Trophoblast cell (in vitro differentiated cells and primary cell): ENCODE data around the gene PNPLA5.

Source experiments
- DNase-seq, 2 donors: peaks; one replicate each; pipeline ENCODE4 v3.0.0-alpha.2; 2016
- H2AFZ ChIP-seq: 2 replicates; pipeline ENCODE4 v1.6.1; 2013; ENCODE audit warnings: low read length, moderate library complexity, mild to moderate bottlenecking; ENCODE audit not compliant: insufficient read depth, poor library complexity
- H2AK5ac ChIP-seq: 2 replicates; pipeline ENCODE4 v1.6.1; 2013; ENCODE audit warnings: mild to moderate bottlenecking, low read length
- H2BK120ac ChIP-seq: 2 replicates; pipeline ENCODE4 v1.6.1; 2013; ENCODE audit warnings: low read length, mild to moderate bottlenecking, moderate library complexity; ENCODE audit not compliant: insufficient read depth, poor library complexity
- H2BK12ac ChIP-seq: 2 replicates; pipeline ENCODE4 v1.6.1; 2013; ENCODE audit warnings: mild to moderate bottlenecking, low read length, moderate library complexity
- H2BK5ac ChIP-seq: 2 replicates; pipeline ENCODE4 v1.6.1; 2013; ENCODE audit warnings: low read length, low read depth, moderate library complexity, mild to moderate bottlenecking; ENCODE audit not compliant: poor library complexity
- H3K14ac ChIP-seq: 2 replicates; pipeline ENCODE4 v1.6.1; 2013; ENCODE audit warnings: mild to moderate bottlenecking, low read length
- H3K18ac ChIP-seq: 2 replicates; pipeline ENCODE4 v1.6.1; 2013; ENCODE audit warnings: mild to moderate bottlenecking, low read length
- H3K23ac ChIP-seq: 2 replicates; pipeline ENCODE4 v1.6.1; 2013; ENCODE audit warnings: low read length
- H3K27ac ChIP-seq: 2 replicates; pipeline ENCODE4 v1.5.1; 2013; ENCODE audit warnings: low read depth, mild to moderate bottlenecking, inconsistent platforms, low read length, moderate library complexity
- H3K27me3 ChIP-seq: 2 replicates; pipeline ENCODE4 v1.6.1; 2013; ENCODE audit warnings: inconsistent platforms, mild to moderate bottlenecking, low read length, moderate library complexity; ENCODE audit not compliant: insufficient read depth
- H3K36me3 ChIP-seq, 2 experiments: 1 replicate in 1 of 2; 2 replicates in 1 of 2; pipeline ENCODE4 v1.6.1; 2013; ENCODE audit warnings: low read length in 2 of 2, mild to moderate bottlenecking in 2 of 2, moderate library complexity in 1 of 2; ENCODE audit not compliant: insufficient read depth in 2 of 2, control insufficient read depth in 1 of 2
- H3K4ac ChIP-seq: 2 replicates; pipeline ENCODE4 v1.6.1; 2013; ENCODE audit warnings: low read depth, mild to moderate bottlenecking, low read length, moderate library complexity
- H3K4me1 ChIP-seq, 2 experiments: 1 replicate in 1 of 2; 2 replicates in 1 of 2; pipeline ENCODE4 v1.6.1; 2013; ENCODE audit warnings: low read length in 2 of 2, mild to moderate bottlenecking in 2 of 2, moderate library complexity in 1 of 2; ENCODE audit not compliant: insufficient read depth in 2 of 2, control insufficient read depth in 1 of 2
- H3K4me2 ChIP-seq: 2 replicates; pipeline ENCODE4 v1.6.1; 2013; ENCODE audit warnings: inconsistent platforms, mild to moderate bottlenecking, low read length, moderate library complexity
- H3K4me3 ChIP-seq: 2 replicates; pipeline ENCODE4 v1.5.1; 2013; ENCODE audit warnings: mild to moderate bottlenecking, low read depth, low read length, inconsistent platforms
- H3K79me1 ChIP-seq: one replicate; pipeline ENCODE4 v1.6.1; 2013; ENCODE audit warnings: low read length
- H3K79me2 ChIP-seq: 2 replicates; pipeline ENCODE4 v1.6.1; 2013; ENCODE audit warnings: low read length, mild to moderate bottlenecking; ENCODE audit not compliant: control insufficient read depth, insufficient read depth, poor library complexity
- H3K9ac ChIP-seq: 2 replicates; pipeline ENCODE4 v1.6.1; 2013; ENCODE audit warnings: mild to moderate bottlenecking, low read length
- H3K9me3 ChIP-seq: 2 replicates; pipeline ENCODE4 v1.6.1; 2013; ENCODE audit warnings: low read depth, mild to moderate bottlenecking, control low read depth, inconsistent platforms, low read length; ENCODE audit not compliant: insufficient read depth
- H4K12ac ChIP-seq: 2 replicates; pipeline ENCODE4 v1.6.1; 2013; ENCODE audit warnings: low read depth, mild to moderate bottlenecking, low read length, moderate library complexity
- H4K8ac ChIP-seq: 2 replicates; pipeline ENCODE4 v1.6.1; 2013; ENCODE audit warnings: low read depth, mild to moderate bottlenecking, low read length, moderate library complexity
- H4K91ac ChIP-seq: one replicate; pipeline ENCODE4 v1.6.1; 2013; ENCODE audit warnings: low read depth, mild to moderate bottlenecking, low read length, moderate library complexity
- WGBS: extraction: QIAGEN DNeasy Blood & Tissue Kit; methylation state at CpG from one replicate; pipeline ENCODE4 v1.1.7; 2013; ENCODE audit warnings: missing lambda C conversion rate; ENCODE audit not compliant: insufficient read length, insufficient coverage; ENCODE audit errors: extremely low coverage; 5-methylcytosine and 5-hydroxymethylcytosine counted together

Gene PNPLA5

GRCh38 chr22:43862882-43863202, 29.0 kb downstream of the PNPLA5 start:
- H2BK12ac ChIP-seq, result no peak overlapping the region
- H4K91ac ChIP-seq, result no peak overlapping the region
- H3K4me1 ChIP-seq, result peaks cover 0 to 2% of the 10 kb centered on the region in 2 experiments
- H3K18ac ChIP-seq, result no peak overlapping the region
- no peak overlapping the region for H2BK120ac ChIP-seq
- no peak overlapping the region for H4K12ac ChIP-seq
- no peak overlapping the region for H3K4ac ChIP-seq
- H3K4me2 ChIP-seq, result peak overlapping the region; percentile 87
- H3K14ac ChIP-seq, result no peak overlapping the region
- H3K79me1 ChIP-seq, result no peaks in the 10 kb centered on the region
- no peak overlapping the region for H3K27ac ChIP-seq
- H3K36me3 ChIP-seq, result no peaks in the 10 kb centered on the region
- no peak overlapping the region for H3K4me3 ChIP-seq
- no CpG with 5 or more reads among the region's 11 CpGs for WGBS
- no peaks in the 10 kb centered on the region for H3K9me3 ChIP-seq
- no peak overlapping the region for H3K23ac ChIP-seq
- peaks cover 16% of the 10 kb centered on the region for H3K27me3 ChIP-seq
- H3K9ac ChIP-seq, result no peak overlapping the region
- no peaks in the 10 kb centered on the region for H3K79me2 ChIP-seq
- H2AFZ ChIP-seq, result no peak overlapping the region
- H4K8ac ChIP-seq, result no peak overlapping the region
- H2BK5ac ChIP-seq, result no peak overlapping the region
- no peak for DNase-seq
- no peak overlapping the region for H2AK5ac ChIP-seq

DNA sequence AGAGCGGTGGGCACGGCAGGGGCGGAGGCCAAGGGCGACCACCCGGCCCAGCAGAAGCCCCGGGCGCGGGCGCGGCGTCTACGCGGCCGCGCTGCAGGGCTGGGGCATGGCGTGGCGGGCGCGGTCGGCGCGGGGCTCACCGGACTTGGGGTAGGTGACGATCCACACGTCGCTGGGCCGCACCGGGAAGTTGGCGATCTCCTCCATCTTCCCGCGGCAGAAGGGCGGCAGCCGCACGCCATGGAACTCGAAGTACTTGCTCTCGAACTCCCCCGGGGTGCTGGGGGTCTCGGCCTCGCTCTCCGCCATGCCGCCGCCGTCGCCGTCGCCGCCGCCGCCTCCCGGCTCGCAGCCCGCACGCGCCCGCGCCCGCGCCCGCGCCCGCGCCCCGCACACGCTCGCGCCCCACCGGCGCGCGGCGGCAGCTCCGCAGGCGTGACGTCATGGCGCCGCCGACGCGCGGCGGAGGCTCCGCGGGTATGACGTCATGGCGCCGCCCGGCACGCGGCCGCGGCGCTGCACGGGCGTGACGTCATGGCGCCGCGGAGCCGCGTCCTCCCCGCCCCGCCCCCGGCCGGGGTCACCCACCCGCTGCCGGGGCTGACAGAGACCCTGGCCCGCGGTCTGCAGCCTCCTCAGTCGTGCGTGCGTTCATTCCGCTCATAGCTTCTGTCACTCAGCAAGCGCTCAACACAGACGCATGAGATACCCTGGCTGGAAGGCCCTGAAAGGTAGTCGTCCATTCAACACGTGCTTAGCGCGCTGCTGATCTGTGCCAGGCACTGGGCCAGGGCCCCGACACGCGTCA, 29.5 kb downstream of the PNPLA5 start, which contains the start of gene SULT4A1:
Gene SULT4A1, minus strand, starts transcription at position 440 of the 808 bp plus-strand sequence. Its CDS starts 131 bp downstream, at position 309.
- Histone ChIP-seq H3K4me2 (peak within 1 kb of the TSS; percentile 87), H4K12ac (no peak within 1 kb of the TSS)

GRCh38 chr22:43861529-43861928, 30.3 kb downstream of the PNPLA5 start:
- H3K9ac ChIP-seq, result no peak overlapping the region
- H3K4me1 ChIP-seq, result peaks cover 0 to 2% of the 10 kb centered on the region in 2 experiments
- H3K27ac ChIP-seq, result no peak overlapping the region
- DNase-seq, result no peak
- H3K4me2 ChIP-seq, result no peak overlapping the region
- no peak overlapping the region for H4K8ac ChIP-seq
- H3K18ac ChIP-seq, result no peak overlapping the region
- no peak overlapping the region for H3K4me3 ChIP-seq
- H3K36me3 ChIP-seq, result no peaks in the 10 kb centered on the region
- no peak overlapping the region for H3K4ac ChIP-seq
- WGBS, result no CpG with 5 or more reads among the region's 9 CpGs
- no peak overlapping the region for H4K91ac ChIP-seq
- no peak overlapping the region for H3K23ac ChIP-seq
- H3K9me3 ChIP-seq, result no peaks in the 10 kb centered on the region
- H3K79me1 ChIP-seq, result no peaks in the 10 kb centered on the region
- H3K79me2 ChIP-seq, result no peaks in the 10 kb centered on the region
- no peak overlapping the region for H2BK120ac ChIP-seq
- peaks cover 16% of the 10 kb centered on the region for H3K27me3 ChIP-seq
- H2BK12ac ChIP-seq, result no peak overlapping the region
- no peak overlapping the region for H4K12ac ChIP-seq
- no peak overlapping the region for H2AFZ ChIP-seq
- H2BK5ac ChIP-seq, result no peak overlapping the region
- H2AK5ac ChIP-seq, result no peak overlapping the region
- no peak overlapping the region for H3K14ac ChIP-seq

More for the DNA sequence above, 29.5 kb downstream of the PNPLA5 start, which contains the start of gene SULT4A1:
- H3K18ac ChIP-seq, result no peak within 1 kb of the TSS
- H2AFZ ChIP-seq, result peak within 1 kb of the TSS; percentile 74
- H3K23ac ChIP-seq, result no peak within 1 kb of the TSS
- H3K9ac ChIP-seq, result no peak within 1 kb of the TSS
- H4K91ac ChIP-seq, result no peak within 1 kb of the TSS
- H3K79me2 ChIP-seq, result no peaks in the 10 kb centered on the region
- H2BK120ac ChIP-seq, result no peak within 1 kb of the TSS
- no peak within 1 kb of the TSS for H2BK12ac ChIP-seq
- H3K79me1 ChIP-seq, result no peaks in the 10 kb centered on the region
- H3K36me3 ChIP-seq, result no peaks in the 10 kb centered on the region
- H4K8ac ChIP-seq, result peak within 1 kb of the TSS; percentile 61
- H2BK5ac ChIP-seq, result no peak within 1 kb of the TSS
- H2AK5ac ChIP-seq, result no peak within 1 kb of the TSS
- peaks cover 16% of the 10 kb centered on the region for H3K27me3 ChIP-seq
- no CpG with 5 or more reads among the region's 121 CpGs for WGBS
- H3K4ac ChIP-seq, result no peak within 1 kb of the TSS
- H3K14ac ChIP-seq, result no peak within 1 kb of the TSS
- no peak within 1 kb of the TSS for H3K27ac ChIP-seq
- DNase-seq, result no peak
- peak within 1 kb of the TSS; percentile 68 for H3K4me3 ChIP-seq
- H3K4me1 ChIP-seq, result peaks cover 0 to 2% of the 10 kb centered on the region in 2 experiments
- H3K9me3 ChIP-seq, result no peaks in the 10 kb centered on the region

- Histone ChIP-seq H2AK5ac (no peak overlapping the region), H3K18ac (no peak overlapping the region), H3K36me3 (no peaks in the 10 kb centered on the region)
These were observed 31.0 kb downstream of the PNPLA5 start for GRCh38 chr22:43860831-43861230.

More at GRCh38 chr22:43860831-43861230, 31.0 kb downstream of the PNPLA5 start:
- no peak for DNase-seq
- H3K79me1 ChIP-seq, result no peaks in the 10 kb centered on the region
- H3K14ac ChIP-seq, result no peak overlapping the region
- no peak overlapping the region for H2BK120ac ChIP-seq
- H3K9me3 ChIP-seq, result no peaks in the 10 kb centered on the region
- no peak overlapping the region for H3K4me3 ChIP-seq
- H3K79me2 ChIP-seq, result no peaks in the 10 kb centered on the region
- H2BK5ac ChIP-seq, result no peak overlapping the region
- H4K91ac ChIP-seq, result no peak overlapping the region
- no peak overlapping the region for H3K27ac ChIP-seq
- peaks cover 0 to 2% of the 10 kb centered on the region in 2 experiments for H3K4me1 ChIP-seq
- no peak overlapping the region for H3K4me2 ChIP-seq
- H3K27me3 ChIP-seq, result peaks cover 16% of the 10 kb centered on the region
- no peak overlapping the region for H4K12ac ChIP-seq
- H4K8ac ChIP-seq, result no peak overlapping the region
- H3K4ac ChIP-seq, result no peak overlapping the region
- no peak overlapping the region for H3K9ac ChIP-seq
- no CpG with 5 or more reads among the region's 12 CpGs for WGBS
- no peak overlapping the region for H2BK12ac ChIP-seq
- H2AFZ ChIP-seq, result no peak overlapping the region
- H3K23ac ChIP-seq, result no peak overlapping the region
